Prostate gland (tissue), 2 donors: ENCODE data around the gene NKD2.

Experiments used
- CTCF ChIP-seq, 4 experiments: fragments of 200-600 bp in 2 of 4; fragments of 450-650 bp in 2 of 4; sonication (generic) in 2 of 4; IDR thresholded peaks; 1 replicate in 3 of 4; 2 replicates in 1 of 4; pipeline ENCODE4 v1.5.1; 2016 to 2019; ENCODE audit warnings: antibody characterized with exemption in 4 of 4, mild to moderate bottlenecking in 2 of 4, moderate library complexity in 2 of 4
- POLR2A ChIP-seq: fragments of 450-650 bp; IDR thresholded peaks from one replicate; pipeline ENCODE4 v1.6.1; 2016; ENCODE audit warnings: antibody characterized with exemption, mild to moderate bottlenecking
- POLR2AphosphoS5 ChIP-seq: sonication (generic); formaldehyde crosslinking; IDR thresholded peaks from one replicate; pipeline ENCODE4 v1.6.1; 2017; ENCODE audit warnings: antibody characterized with exemption

- TF ChIP-seq CTCF (IDR thresholded peaks at IDR 0.05) (no peak), POLR2A (no peak), POLR2AphosphoS5 (no peak)
Observed at GRCh38 chr5:1000329-1000728, 8.3 kb upstream of the NKD2 start.
